CD14-positive monocyte (primary cell): ENCODE measurements around the gene HTR7. TPM values are rescaled to one million over a fixed set of nuclear protein-coding genes. Genes with fewer than 3 reads are reported as not detected.

Source experiments
- DNase-seq, 3 donors: peaks; one replicate each; pipeline ENCODE4 v3.0.0-alpha.2; 2011 to 2022
- H2AFZ ChIP-seq: 2 replicates; pipeline ENCODE4 v1.6.0; 2012; ENCODE audit warnings: mild to moderate bottlenecking, low read depth, low read length, inconsistent platforms; ENCODE audit not compliant: insufficient read depth, poor library complexity, severe bottlenecking
- H3K27ac ChIP-seq, 2 donors: 1 replicate in 1 of 2; 2 replicates in 1 of 2; pipeline ENCODE4 v1.5.1; 2012 to 2013; ENCODE audit warnings: low read length in 2 of 2, control low read depth in 1 of 2, inconsistent platforms in 1 of 2, low read depth in 1 of 2, mild to moderate bottlenecking in 1 of 2
- H3K27me3 ChIP-seq, 2 donors: one replicate each; pipeline versions ENCODE4 v1.6.0 to v1.6.1; 2011 to 2013; ENCODE audit warnings: low read length in 2 of 2; ENCODE audit not compliant: control insufficient read depth in 2 of 2, insufficient read depth in 2 of 2
- H3K36me3 ChIP-seq, 2 donors: replicated peaks in 1 of 2; 1 replicate in 1 of 2; 2 replicates in 1 of 2; pipeline versions ENCODE4 v1.5.1 to v1.6.1; 2012 to 2013; ENCODE audit warnings: low read length in 2 of 2, control low read depth in 1 of 2, inconsistent platforms in 1 of 2, mild to moderate bottlenecking in 1 of 2; ENCODE audit not compliant: insufficient read depth in 2 of 2, control insufficient read depth in 1 of 2
- H3K4me1 ChIP-seq, 2 donors: 1 replicate in 1 of 2; 2 replicates in 1 of 2; pipeline versions ENCODE4 v1.5.1 to v1.6.1; 2012 to 2013; ENCODE audit warnings: low read length in 2 of 2, control low read depth in 1 of 2, inconsistent platforms in 1 of 2, mild to moderate bottlenecking in 1 of 2, moderate library complexity in 1 of 2; ENCODE audit not compliant: insufficient read depth in 2 of 2, control insufficient read depth in 1 of 2
- H3K4me2 ChIP-seq: replicated peaks from 2 replicates; pipeline ENCODE3; 2012; ENCODE audit warnings: low read length, moderate library complexity, mild to moderate bottlenecking; ENCODE audit not compliant: poor library complexity, severe bottlenecking; ENCODE audit errors: extremely low read depth
- H3K4me3 ChIP-seq, 3 experiments: fragments of 200-600 bp in 1 of 3; sonication (generic) in 1 of 3; replicated peaks in 1 of 3; 1 replicate in 2 of 3; 2 replicates in 1 of 3; pipeline ENCODE4 v1.5.1; 2011 to 2013; ENCODE audit warnings: low read length in 3 of 3, mild to moderate bottlenecking in 3 of 3, control low read depth in 2 of 3, low read depth in 2 of 3, inconsistent platforms in 1 of 3, moderate library complexity in 1 of 3
- H3K79me2 ChIP-seq: 2 replicates; pipeline ENCODE4 v1.6.0; 2012; ENCODE audit warnings: mild to moderate bottlenecking, control low read depth, inconsistent platforms, low read length, moderate library complexity; ENCODE audit not compliant: insufficient read depth
- H3K9ac ChIP-seq: 2 replicates; pipeline ENCODE4 v1.6.0; 2017; ENCODE audit warnings: low read length, mild to moderate bottlenecking; ENCODE audit not compliant: insufficient read depth, poor library complexity, severe bottlenecking
- H3K9me3 ChIP-seq, 2 donors: replicated peaks in 1 of 2; 1 replicate in 1 of 2; 2 replicates in 1 of 2; pipeline versions ENCODE4 v1.5.1 to v1.6.1; 2012 to 2013; ENCODE audit warnings: low read length in 2 of 2, control low read depth in 1 of 2; ENCODE audit not compliant: control insufficient read depth in 1 of 2, insufficient read depth in 1 of 2
- H4K20me1 ChIP-seq: 2 replicates; pipeline ENCODE4 v1.6.0; 2012; ENCODE audit warnings: mild to moderate bottlenecking, low read length, control low read depth, moderate library complexity; ENCODE audit not compliant: insufficient read depth
- H3K27ac Mint-ChIP-seq, 7 donors: one replicate each; pipeline ENCODE4 v1.8.0; 2020; ENCODE audit warnings: mild to moderate bottlenecking in 7 of 7, mixed read lengths in 7 of 7, moderate library complexity in 6 of 7, inconsistent platforms in 2 of 7
- H3K27me3 Mint-ChIP-seq, 3 donors: one replicate each; pipeline ENCODE4 v1.8.0; 2021 to 2022; ENCODE audit warnings: low read depth in 3 of 3, mild to moderate bottlenecking in 3 of 3, mixed read lengths in 3 of 3, moderate library complexity in 3 of 3, inconsistent platforms in 1 of 3
- H3K36me3 Mint-ChIP-seq, 2 donors: one replicate each; pipeline ENCODE4 v1.8.0; 2020; ENCODE audit warnings: mixed read lengths in 2 of 2, inconsistent platforms in 1 of 2, mild to moderate bottlenecking in 1 of 2
- H3K4me1 Mint-ChIP-seq: one replicate; pipeline ENCODE4 v1.8.0; 2020; ENCODE audit warnings: mild to moderate bottlenecking, mixed read lengths
- H3K4me3 Mint-ChIP-seq, 2 donors: one replicate each; pipeline ENCODE4 v1.8.0; 2020; ENCODE audit warnings: mild to moderate bottlenecking in 2 of 2, mixed read lengths in 2 of 2, moderate library complexity in 1 of 2
- H3K9me3 Mint-ChIP-seq, 7 donors: one replicate each; pipeline ENCODE4 v1.8.0; 2020 to 2022; ENCODE audit warnings: mixed read lengths in 7 of 7, mild to moderate bottlenecking in 6 of 7, moderate library complexity in 6 of 7, inconsistent platforms in 2 of 7
- CTCF ChIP-seq: fragments of 200-600 bp; IDR thresholded peaks from one replicate; pipeline ENCODE4 v1.8.0; 2022; ENCODE audit warnings: antibody characterized with exemption, mild to moderate bottlenecking
- WGBS: methylation state at CpG from one replicate; pipeline ENCODE4 v1.1.5; 2013; ENCODE audit warnings: missing lambda C conversion rate; ENCODE audit not compliant: insufficient coverage; 5-methylcytosine and 5-hydroxymethylcytosine counted together
- intact Hi-C, 2 donors: fragments of 100-400 bp; cut with micrococcal nuclease; formaldehyde crosslinking; loops; one replicate each; pipeline versions ENCODE4 v1.15.0 to v1.15.1; 2023
- polyA plus RNA-seq, 3 donors: library from polyadenylated mRNA; depleted of rRNA in 1 of 3; unstranded in 2 of 3; stranded (reverse) in 1 of 3; fragments of 300-500 nt in 2 of 3; fragments of >200 nt in 1 of 3; fragmentation: Illumina TruSeq in 2 of 3; gene quantifications; 1 replicate in 2 of 3; 2 replicates in 1 of 3; pipeline ENCODE4 v1.2.3, GENCODE V29; 2012 to 2021

Gene HTR7
- polyA plus RNA-seq, 3 donors = 0.95 to 1.6 (median 1.1) TPM

- TF ChIP-seq CTCF = no peak
- Mint-ChIP-seq H3K9me3 (peaks cover 5 to 13% (median 10%) of the 10 kb centered on the region in 7 donors), H3K27ac (no peak overlapping the region), H3K4me1 (peaks cover 6% of the 10 kb centered on the region), H3K4me3 (no peak overlapping the region), H3K36me3 (no peaks in the 10 kb centered on the region), H3K27me3 (peaks cover 14 to 29% (median 22%) of the 10 kb centered on the region in 3 donors)
- Histone ChIP-seq H3K27me3 (peaks cover 2 to 11% of the 10 kb centered on the region in 2 donors), H3K36me3 (no peaks in the 10 kb centered on the region), H3K4me3 (no peak overlapping the region), H3K4me2 (no peak overlapping the region), H3K9me3 (peaks cover 0 to 11% of the 10 kb centered on the region in 2 donors), H3K9ac (no peak overlapping the region), H3K4me1 (peaks cover 2 to 4% of the 10 kb centered on the region in 2 donors), H4K20me1 (no peaks in the 10 kb centered on the region), H3K27ac (no peak overlapping the region), H2AFZ (no peak overlapping the region), H3K79me2 (no peaks in the 10 kb centered on the region)
- no peak for DNase-seq
- intact Hi-C loops = loop anchor here (5.0 to 10.0 kb wide), 2 partner anchors 114 to 1071 kb away; no protein-coding TSS in a partner anchor
- 95% methylated on average over 4 of the region's 4 CpGs for WGBS
These were observed 8.3 kb upstream of the HTR7 start for GRCh38 chr10:90866050-90866598.

- intact Hi-C loops = loop anchor here (2.0 to 10.0 kb wide), 3 partner anchors 113 to 1071 kb away; no protein-coding TSS in a partner anchor
- Histone ChIP-seq H3K4me2 (no peak overlapping the region), H3K27ac (no peak overlapping the region), H2AFZ (no peak overlapping the region), H3K36me3 (no peaks in the 10 kb centered on the region), H3K4me1 (no peaks in the 10 kb centered on the region), H4K20me1 (no peaks in the 10 kb centered on the region), H3K9me3 (peaks cover 0 to 11% of the 10 kb centered on the region in 2 donors), H3K4me3 (no peak overlapping the region), H3K27me3 (peaks cover 2 to 11% of the 10 kb centered on the region in 2 donors), H3K9ac (no peak overlapping the region), H3K79me2 (no peaks in the 10 kb centered on the region)
- DNase-seq = peak in 1 of 3 donors; percentile 21
- Mint-ChIP-seq H3K4me3 (no peak overlapping the region), H3K27me3 (peaks cover 14 to 28% (median 27%) of the 10 kb centered on the region in 3 donors), H3K9me3 (peaks cover 5 to 13% (median 10%) of the 10 kb centered on the region in 7 donors), H3K27ac (no peak overlapping the region), H3K36me3 (no peaks in the 10 kb centered on the region), H3K4me1 (no peaks in the 10 kb centered on the region)
- 71% methylated on average over 1 of the region's 3 CpGs for WGBS
- TF ChIP-seq CTCF = peak; percentile 17
These were observed 7.6 kb upstream of the HTR7 start for GRCh38 chr10:90865401-90865800.
